MM.1S (cell line): ENCODE results near the gene USP11.

Source experiments
- EZH2phosphoT487 ChIP-seq: fragments of 300-600 bp; sonication (generic); IDR thresholded peaks from 2 replicates; pipeline ENCODE4 v1.6.1; 2018; ENCODE audit warnings: antibody characterized with exemption, low read length
- TF ChIP-seq, protein P1 (sequence below): fragments of 300-600 bp; sonication (generic); IDR thresholded peaks from 2 replicates; pipeline ENCODE4 v1.5.1; 2016; ENCODE audit warnings: antibody characterized with exemption, low read length, mixed read lengths

DNA sequence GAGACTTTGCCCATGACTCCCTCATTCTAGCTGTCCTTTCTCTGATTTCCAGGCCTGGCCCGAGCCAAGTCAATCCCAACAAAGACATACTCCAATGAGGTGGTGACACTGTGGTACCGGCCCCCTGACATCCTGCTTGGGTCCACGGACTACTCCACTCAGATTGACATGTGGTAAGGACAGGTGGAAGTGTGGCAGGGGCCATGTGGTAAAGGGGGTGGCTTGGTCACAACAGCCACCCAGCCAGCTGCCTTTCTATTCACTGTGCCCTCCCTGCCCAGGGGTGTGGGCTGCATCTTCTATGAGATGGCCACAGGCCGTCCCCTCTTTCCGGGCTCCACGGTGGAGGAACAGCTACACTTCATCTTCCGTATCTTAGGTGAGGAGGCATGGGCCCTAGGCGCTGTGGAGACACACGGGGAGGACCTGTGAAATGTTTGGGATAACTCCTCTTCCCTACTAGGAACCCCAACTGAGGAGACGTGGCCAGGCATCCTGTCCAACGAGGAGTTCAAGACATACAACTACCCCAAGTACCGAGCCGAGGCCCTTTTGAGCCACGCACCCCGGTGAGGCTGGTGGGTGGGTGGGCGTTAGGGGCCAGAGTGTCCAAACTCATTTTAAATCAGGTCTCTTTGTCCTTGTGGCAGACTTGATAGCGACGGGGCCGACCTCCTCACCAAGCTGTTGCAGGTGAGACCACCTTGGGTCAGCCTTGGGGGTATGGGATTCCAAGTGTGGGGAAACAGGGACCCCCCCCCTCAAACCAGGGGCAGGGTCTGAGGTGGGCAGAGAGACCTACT, 6.1 kb upstream of the USP11 start:
- TF ChIP-seq, protein P1, sequence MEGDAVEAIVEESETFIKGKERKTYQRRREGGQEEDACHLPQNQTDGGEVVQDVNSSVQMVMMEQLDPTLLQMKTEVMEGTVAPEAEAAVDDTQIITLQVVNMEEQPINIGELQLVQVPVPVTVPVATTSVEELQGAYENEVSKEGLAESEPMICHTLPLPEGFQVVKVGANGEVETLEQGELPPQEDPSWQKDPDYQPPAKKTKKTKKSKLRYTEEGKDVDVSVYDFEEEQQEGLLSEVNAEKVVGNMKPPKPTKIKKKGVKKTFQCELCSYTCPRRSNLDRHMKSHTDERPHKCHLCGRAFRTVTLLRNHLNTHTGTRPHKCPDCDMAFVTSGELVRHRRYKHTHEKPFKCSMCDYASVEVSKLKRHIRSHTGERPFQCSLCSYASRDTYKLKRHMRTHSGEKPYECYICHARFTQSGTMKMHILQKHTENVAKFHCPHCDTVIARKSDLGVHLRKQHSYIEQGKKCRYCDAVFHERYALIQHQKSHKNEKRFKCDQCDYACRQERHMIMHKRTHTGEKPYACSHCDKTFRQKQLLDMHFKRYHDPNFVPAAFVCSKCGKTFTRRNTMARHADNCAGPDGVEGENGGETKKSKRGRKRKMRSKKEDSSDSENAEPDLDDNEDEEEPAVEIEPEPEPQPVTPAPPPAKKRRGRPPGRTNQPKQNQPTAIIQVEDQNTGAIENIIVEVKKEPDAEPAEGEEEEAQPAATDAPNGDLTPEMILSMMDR = no peak
- no peak for TF ChIP-seq EZH2phosphoT487
